H1 (cell line): Measurements from ENCODE around the gene IKZF3. TPM values are rescaled to one million over a fixed set of nuclear protein-coding genes. Genes with fewer than 3 reads are reported as not detected.

Experiments
- CTCF ChIA-PET: fragments of 300-600 bp; sonication (Branson Sonifier 250); formaldehyde crosslinking; loops from one replicate; lab custom pipeline; 2021; ENCODE audit not compliant: partially characterized antibody; lab: Charles Lee
- POLR2A ChIA-PET: fragments of 300-600 bp; sonication (Branson Sonifier 250); formaldehyde crosslinking; loops from one replicate; lab custom pipeline; 2021; ENCODE audit warnings: inconsistent platforms; ENCODE audit not compliant: partially characterized antibody; lab: Charles Lee
- DNase-seq, 2 experiments: peaks; one replicate each; pipeline versions ENCODE4 v3.0.0 to v3.0.0-alpha.2; 2010 to 2022; ENCODE audit warnings: low spot score in 2 of 2, low read depth in 1 of 2, mixed read lengths in 1 of 2
- FAIRE-seq: peaks from 2 replicates; lab custom pipeline; 2011; peaks lifted over from hg19 to GRCh38; lab: Jason Lieb, UNC
- H2AFZ ChIP-seq: 2 replicates; pipeline ENCODE4 v1.8.1; 2012; ENCODE audit warnings: low read length, inconsistent platforms
- H2AK5ac ChIP-seq: 2 replicates; pipeline ENCODE4 v1.6.1; 2013; ENCODE audit warnings: low read depth, low read length
- H2BK120ac ChIP-seq: replicated peaks from 2 replicates; pipeline ENCODE3; 2013; ENCODE audit warnings: low read depth, low read length, inconsistent platforms
- H2BK12ac ChIP-seq: 2 replicates; pipeline ENCODE4 v1.6.1; 2013; ENCODE audit warnings: low read depth, low read length
- H2BK15ac ChIP-seq: 2 replicates; pipeline ENCODE4 v1.6.1; 2013; ENCODE audit warnings: low read length
- H2BK20ac ChIP-seq: 2 replicates; pipeline ENCODE4 v1.6.1; 2013; ENCODE audit warnings: low read length
- H2BK5ac ChIP-seq: 2 replicates; pipeline ENCODE4 v1.6.1; 2013; ENCODE audit warnings: low read depth, low read length
- H3K14ac ChIP-seq: 2 replicates; pipeline ENCODE4 v1.6.1; 2013; ENCODE audit warnings: inconsistent platforms; ENCODE audit not compliant: insufficient read length
- H3K18ac ChIP-seq: 2 replicates; pipeline ENCODE4 v1.6.1; 2013; ENCODE audit warnings: low read length; ENCODE audit errors: extremely low read depth
- H3K23ac ChIP-seq: 2 replicates; pipeline ENCODE4 v1.6.1; 2013; ENCODE audit warnings: inconsistent platforms; ENCODE audit not compliant: insufficient read length
- H3K23me2 ChIP-seq: 2 replicates; pipeline ENCODE4 v1.6.1; 2013; ENCODE audit warnings: low read depth, low read length
- H3K27ac ChIP-seq: 2 replicates; pipeline ENCODE4 v1.6.1; 2011; ENCODE audit warnings: low read depth, low read length, inconsistent platforms
- H3K27me3 ChIP-seq, 4 experiments: replicated peaks in 1 of 4; 1 replicate in 1 of 4; 2 replicates in 3 of 4; pipeline versions ENCODE4 v1.6.1 to v1.8.1; 2011 to 2013; ENCODE audit warnings: low read length in 3 of 4, mild to moderate bottlenecking in 3 of 4, inconsistent platforms in 2 of 4, mixed read lengths in 2 of 4, moderate library complexity in 1 of 4; ENCODE audit not compliant: control insufficient read depth in 3 of 4, insufficient read depth in 3 of 4; ENCODE audit errors: extremely low read depth in 1 of 4
- H3K36me3 ChIP-seq, 4 experiments: 2 replicates each; pipeline versions ENCODE4 v1.6.1 to v1.8.1; 2011 to 2013; ENCODE audit warnings: mild to moderate bottlenecking in 4 of 4, low read length in 3 of 4, moderate library complexity in 2 of 4, control low read depth in 1 of 4, inconsistent platforms in 1 of 4; ENCODE audit not compliant: insufficient read depth in 4 of 4, control insufficient read depth in 2 of 4
- H3K4ac ChIP-seq: replicated peaks from 2 replicates; pipeline ENCODE3; 2013; ENCODE audit warnings: low read length, low read depth, mixed read lengths, inconsistent platforms; ENCODE audit not compliant: insufficient read length
- H3K4me1 ChIP-seq, 4 experiments: replicated peaks in 1 of 4; 1 replicate in 1 of 4; 2 replicates in 3 of 4; pipeline versions ENCODE4 v1.6.1 to v1.8.1; 2011 to 2013; ENCODE audit warnings: low read length in 3 of 4, inconsistent platforms in 2 of 4, mixed read lengths in 1 of 4; ENCODE audit not compliant: insufficient read depth in 4 of 4, control insufficient read depth in 3 of 4
- H3K4me2 ChIP-seq, 2 experiments: 2 replicates each; pipeline versions ENCODE4 v1.6.1 to v1.8.1; 2011 to 2013; ENCODE audit warnings: low read depth in 2 of 2, low read length in 2 of 2, control low read depth in 1 of 2, inconsistent platforms in 1 of 2, mild to moderate bottlenecking in 1 of 2; ENCODE audit not compliant: insufficient read depth in 1 of 2
- H3K4me3 ChIP-seq, 4 experiments: fragments of 200-600, 300-600 bp in 1 of 4; sonication (generic), shearing (Covaris generic), sonication (Bioruptor Twin) in 1 of 4; 2 replicates each; pipeline versions ENCODE4 v1.5.1 to v1.8.1; 2011 to 2016; ENCODE audit warnings: low read length in 4 of 4, low read depth in 3 of 4, control low read depth in 2 of 4, inconsistent platforms in 2 of 4, mild to moderate bottlenecking in 2 of 4, mixed read lengths in 1 of 4, moderate library complexity in 1 of 4; ENCODE audit not compliant: insufficient read depth in 2 of 4; ENCODE audit errors: extremely low read depth in 1 of 4
- H3K56ac ChIP-seq: replicated peaks from 2 replicates; pipeline ENCODE3; 2013; ENCODE audit warnings: low read depth, mild to moderate bottlenecking, mixed read lengths, low read length, inconsistent platforms; ENCODE audit not compliant: insufficient read length
- H3K79me1 ChIP-seq: 2 replicates; pipeline ENCODE4 v1.6.1; 2013; ENCODE audit warnings: low read depth, low read length, control low read depth
- H3K79me2 ChIP-seq, 2 experiments: 2 replicates each; pipeline versions ENCODE4 v1.6.1 to v1.8.1; 2012 to 2013; ENCODE audit warnings: low read length in 2 of 2, mild to moderate bottlenecking in 2 of 2, inconsistent platforms in 1 of 2; ENCODE audit not compliant: insufficient read depth in 2 of 2, control insufficient read depth in 1 of 2
- H3K9ac ChIP-seq, 4 experiments: replicated peaks in 1 of 4; 1 replicate in 1 of 4; 2 replicates in 3 of 4; pipeline versions ENCODE4 v1.6.1 to v1.8.1; 2011 to 2013; ENCODE audit warnings: low read depth in 3 of 4, low read length in 3 of 4, control low read depth in 2 of 4, mild to moderate bottlenecking in 2 of 4, moderate library complexity in 2 of 4, inconsistent platforms in 1 of 4; ENCODE audit errors: extremely low read depth in 1 of 4
- H3K9me3 ChIP-seq, 2 experiments: 2 replicates each; pipeline versions ENCODE4 v1.6.1 to v1.8.1; 2012 to 2013; ENCODE audit warnings: mild to moderate bottlenecking in 2 of 2, moderate library complexity in 2 of 2, control low read depth in 1 of 2, inconsistent platforms in 1 of 2, low read depth in 1 of 2, low read length in 1 of 2, mixed read lengths in 1 of 2; ENCODE audit not compliant: insufficient read depth in 2 of 2
- H4K20me1 ChIP-seq, 2 experiments: replicated peaks in 1 of 2; 2 replicates each; pipeline versions ENCODE3 to v1.8.1; 2011 to 2013; ENCODE audit warnings: inconsistent platforms in 2 of 2, low read length in 2 of 2, mild to moderate bottlenecking in 1 of 2; ENCODE audit not compliant: insufficient read depth in 2 of 2, control insufficient read depth in 1 of 2
- H4K5ac ChIP-seq: 2 replicates; pipeline ENCODE4 v1.6.1; 2013; ENCODE audit warnings: low read length, low read depth, mixed read lengths, inconsistent platforms; ENCODE audit not compliant: insufficient read length
- H4K8ac ChIP-seq: 2 replicates; pipeline ENCODE4 v1.8.0; 2013; ENCODE audit warnings: mild to moderate bottlenecking, moderate library complexity, low read length, inconsistent platforms; ENCODE audit not compliant: insufficient read depth; ENCODE audit errors: extremely low read depth
- H4K91ac ChIP-seq: replicated peaks from 2 replicates; pipeline ENCODE3; 2013; ENCODE audit warnings: low read length, mixed read lengths, inconsistent platforms; ENCODE audit not compliant: insufficient read length
- CBX5 ChIP-seq: fragments of 300-800, 300-1000 bp; sonication (generic); IDR thresholded peaks from 2 replicates; pipeline ENCODE4 v1.7.1; 2016; ENCODE audit warnings: antibody characterized with exemption, low read length, low read depth
- CEBPB ChIP-seq: IDR thresholded peaks from 2 replicates; pipeline ENCODE4 v1.6.1; 2012; ENCODE audit warnings: low read depth, low read length
- EZH2 ChIP-seq: fragments of 200-600 bp; sonication (generic); IDR thresholded peaks from 2 replicates; pipeline ENCODE4 v1.7.1; 2012; ENCODE audit warnings: low read depth, mild to moderate bottlenecking, moderate library complexity, low read length, inconsistent platforms; ENCODE audit not compliant: severe bottlenecking
- GABPA ChIP-seq: IDR thresholded peaks from 2 replicates; pipeline ENCODE4 v1.6.1; 2011; ENCODE audit warnings: mild to moderate bottlenecking, low read length, moderate library complexity, borderline replicate concordance; ENCODE audit not compliant: insufficient read depth
- JUN ChIP-seq: IDR thresholded peaks from 2 replicates; pipeline ENCODE4 v1.6.1; 2011; ENCODE audit warnings: low read depth, mild to moderate bottlenecking, improper control_type of control experiment, low read length
- POLR2AphosphoS5 ChIP-seq: IDR thresholded peaks from 2 replicates; pipeline ENCODE4 v1.6.1; 2011; ENCODE audit warnings: low read depth, low read length
- SIRT6 ChIP-seq: IDR thresholded peaks from one replicate; pipeline ENCODE4 v1.7.1; 2012; ENCODE audit warnings: low read length, inconsistent platforms
- SUZ12 ChIP-seq: fragments of 200-600 bp; sonication (generic); IDR thresholded peaks from 2 replicates; pipeline ENCODE4 v1.6.1; 2012; ENCODE audit warnings: mild to moderate bottlenecking, inconsistent platforms, low read length, moderate library complexity, mixed read lengths
- WGBS, 2 experiments: shearing (Covaris generic) in 1 of 2; methylation state at CpG; one replicate each; pipeline versions ENCODE4 v1.1.6 to v1.1.7; 2013 to 2015; ENCODE audit warnings: low lambda C conversion rate in 2 of 2, mixed read lengths in 2 of 2, inconsistent platforms in 1 of 2, low coverage in 1 of 2, missing lambda C conversion rate in 1 of 2; ENCODE audit not compliant: insufficient replicate concordance in 2 of 2, insufficient coverage in 1 of 2, insufficient read length in 1 of 2; ENCODE audit errors: extremely low coverage in 1 of 2, missing lambda C conversion rate in 1 of 2; 5-methylcytosine and 5-hydroxymethylcytosine counted together
- polyA plus RNA-seq, 7 experiments: library from polyadenylated mRNA; depleted of rRNA in 3 of 7; stranded (reverse) in 5 of 7; unstranded in 2 of 7; fragments of >200 nt in 5 of 7; fragments of 200-250 nt in 2 of 7; gene quantifications; 1 replicate in 5 of 7; 2 replicates in 1 of 7; 4 replicates in 1 of 7; pipeline versions ENCODE4 v1.2.1 to v1.2.3, GENCODE V29; 2011 to 2013; ENCODE audit warnings: missing spikeins in 2 of 7, mixed read lengths in 2 of 7
- total RNA-seq: library from RNA; stranded (reverse); fragmentation: NEBNext Ultra II Directional; extraction: Animal tissue kit (Norgen Biotek cat#: 25700); gene quantifications from 2 replicates; pipeline ENCODE4 v1.2.1, GENCODE V29; 2021
- TF ChIP-seq, protein P1 (sequence below), 3 experiments: IDR thresholded peaks; 1 replicate in 2 of 3; 2 replicates in 1 of 3; pipeline versions ENCODE4 v1.5.1 to v1.6.1; 2011; ENCODE audit warnings: low read length in 3 of 3, mild to moderate bottlenecking in 3 of 3, inconsistent platforms in 2 of 3, low read depth in 1 of 3, moderate library complexity in 1 of 3; ENCODE audit not compliant: insufficient read depth in 1 of 3; ENCODE audit errors: control extremely low read depth in 1 of 3
- TF ChIP-seq, protein P2 (sequence below): IDR thresholded peaks from 2 replicates; pipeline ENCODE4 v1.6.1; 2012; ENCODE audit warnings: low read length, inconsistent platforms

Gene IKZF3
- total and polyA plus RNA-seq, 2 of the 8 experiments (the other 6 are each of a cell fraction or from before 2014, with no cell fraction given) = 0.23 to 0.56 TPM

DNA sequence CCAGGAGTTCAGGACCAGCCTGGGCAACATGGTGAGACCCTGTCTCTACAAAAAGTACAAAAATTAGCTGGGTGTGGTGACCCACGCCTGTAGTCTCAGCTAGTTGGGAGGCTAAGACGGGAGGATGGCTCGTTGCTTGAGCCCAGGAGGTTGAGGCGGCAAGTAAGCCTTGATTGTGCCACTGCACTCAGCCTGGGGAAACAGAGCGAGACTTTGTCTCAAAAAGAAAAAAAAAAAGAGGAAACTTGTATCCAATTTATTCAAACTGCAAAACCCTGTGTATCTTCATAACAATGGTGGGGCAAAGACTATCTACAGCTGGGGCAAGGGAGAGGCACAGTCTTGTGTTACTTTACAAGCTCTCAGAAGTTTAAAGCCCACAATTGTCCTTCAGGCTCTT lies 104.9 kb downstream of the IKZF3 start:
- Histone ChIP-seq H2BK5ac (no peak overlapping the region), H2AFZ (no peak overlapping the region), H4K91ac (no peak overlapping the region), H2BK20ac (no peak overlapping the region), H3K27ac (no peak overlapping the region), H4K5ac (no peak overlapping the region), H3K9ac (no peak overlapping the region), H3K36me3 (no peaks in the 10 kb centered on the region), H3K23ac (no peak overlapping the region), H3K18ac (no peak overlapping the region), H3K79me2 (no peaks in the 10 kb centered on the region), H3K4me3 (no peak overlapping the region), H3K79me1 (no peaks in the 10 kb centered on the region; the same call in 1 of the 2 replicates), H3K9me3 (no peaks in the 10 kb centered on the region), H3K23me2 (peaks cover 7% of the 10 kb centered on the region; the same call in 1 of the 2 replicates), H3K27me3 (no peaks in the 10 kb centered on the region; a peak in 1 of 7 replicates), H2AK5ac (no peak overlapping the region), H3K4me2 (no peak overlapping the region), H3K14ac (no peak overlapping the region), H2BK120ac (no peak overlapping the region), H2BK15ac (no peak overlapping the region), H3K4ac (no peak overlapping the region), H2BK12ac (no peak overlapping the region), H4K20me1 (no peaks in the 10 kb centered on the region), H4K8ac (no peak overlapping the region), H3K4me1 (peaks cover 7 to 12% (median 11%) of the 10 kb centered on the region in 4 experiments; a peak in 6 of 7 replicates), H3K56ac (no peak overlapping the region)
- FAIRE-seq (no peak), DNase-seq (no peak)
- WGBS, 2 experiments = 95% methylated on average over 5 of the region's 5 CpGs; no CpG with 5 or more reads in 1 of the 2 experiments
- ChIA-PET CTCF (interaction anchor here (0.7 to 3.0 kb wide), 10 partner anchors 40 to 211 kb away, joined by 3 to 13 read pairs (median 3); no protein-coding TSS in a partner anchor), POLR2A (interaction anchor here (0.5 to 2.0 kb wide), 4 partner anchors 29 to 223 kb away, joined by 3 to 9 read pairs (median 4); partner anchors contain the start of gene MIEN1)
- TF ChIP-seq, protein P1, sequence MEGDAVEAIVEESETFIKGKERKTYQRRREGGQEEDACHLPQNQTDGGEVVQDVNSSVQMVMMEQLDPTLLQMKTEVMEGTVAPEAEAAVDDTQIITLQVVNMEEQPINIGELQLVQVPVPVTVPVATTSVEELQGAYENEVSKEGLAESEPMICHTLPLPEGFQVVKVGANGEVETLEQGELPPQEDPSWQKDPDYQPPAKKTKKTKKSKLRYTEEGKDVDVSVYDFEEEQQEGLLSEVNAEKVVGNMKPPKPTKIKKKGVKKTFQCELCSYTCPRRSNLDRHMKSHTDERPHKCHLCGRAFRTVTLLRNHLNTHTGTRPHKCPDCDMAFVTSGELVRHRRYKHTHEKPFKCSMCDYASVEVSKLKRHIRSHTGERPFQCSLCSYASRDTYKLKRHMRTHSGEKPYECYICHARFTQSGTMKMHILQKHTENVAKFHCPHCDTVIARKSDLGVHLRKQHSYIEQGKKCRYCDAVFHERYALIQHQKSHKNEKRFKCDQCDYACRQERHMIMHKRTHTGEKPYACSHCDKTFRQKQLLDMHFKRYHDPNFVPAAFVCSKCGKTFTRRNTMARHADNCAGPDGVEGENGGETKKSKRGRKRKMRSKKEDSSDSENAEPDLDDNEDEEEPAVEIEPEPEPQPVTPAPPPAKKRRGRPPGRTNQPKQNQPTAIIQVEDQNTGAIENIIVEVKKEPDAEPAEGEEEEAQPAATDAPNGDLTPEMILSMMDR (IDR thresholded peaks at IDR 0.05; ENCODE audit: control extremely low read depth in 1 of 3, insufficient read depth in 1 of 3, low read depth in 1 of 3, low read length in 3 of 3) = no peak
- no peak for TF ChIP-seq POLR2AphosphoS5
- no peak for TF ChIP-seq CBX5
- no peak for TF ChIP-seq JUN
- no peak for TF ChIP-seq GABPA
- TF ChIP-seq SUZ12 = no peak
- TF ChIP-seq CEBPB = no peak
- TF ChIP-seq SIRT6 = no peak
- TF ChIP-seq EZH2 = no peak
- TF ChIP-seq, protein P2, sequence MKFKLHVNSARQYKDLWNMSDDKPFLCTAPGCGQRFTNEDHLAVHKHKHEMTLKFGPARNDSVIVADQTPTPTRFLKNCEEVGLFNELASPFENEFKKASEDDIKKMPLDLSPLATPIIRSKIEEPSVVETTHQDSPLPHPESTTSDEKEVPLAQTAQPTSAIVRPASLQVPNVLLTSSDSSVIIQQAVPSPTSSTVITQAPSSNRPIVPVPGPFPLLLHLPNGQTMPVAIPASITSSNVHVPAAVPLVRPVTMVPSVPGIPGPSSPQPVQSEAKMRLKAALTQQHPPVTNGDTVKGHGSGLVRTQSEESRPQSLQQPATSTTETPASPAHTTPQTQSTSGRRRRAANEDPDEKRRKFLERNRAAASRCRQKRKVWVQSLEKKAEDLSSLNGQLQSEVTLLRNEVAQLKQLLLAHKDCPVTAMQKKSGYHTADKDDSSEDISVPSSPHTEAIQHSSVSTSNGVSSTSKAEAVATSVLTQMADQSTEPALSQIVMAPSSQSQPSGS = no peak
